Measurements from ENCODE around the gene AUTS2.

AUTS2 gene

GRCh38 chr7:70460562-70460961 lies 862.3 kb downstream of the AUTS2 start:
- DNase-seq (ENCODE audit: low read depth): no peak

DNA sequence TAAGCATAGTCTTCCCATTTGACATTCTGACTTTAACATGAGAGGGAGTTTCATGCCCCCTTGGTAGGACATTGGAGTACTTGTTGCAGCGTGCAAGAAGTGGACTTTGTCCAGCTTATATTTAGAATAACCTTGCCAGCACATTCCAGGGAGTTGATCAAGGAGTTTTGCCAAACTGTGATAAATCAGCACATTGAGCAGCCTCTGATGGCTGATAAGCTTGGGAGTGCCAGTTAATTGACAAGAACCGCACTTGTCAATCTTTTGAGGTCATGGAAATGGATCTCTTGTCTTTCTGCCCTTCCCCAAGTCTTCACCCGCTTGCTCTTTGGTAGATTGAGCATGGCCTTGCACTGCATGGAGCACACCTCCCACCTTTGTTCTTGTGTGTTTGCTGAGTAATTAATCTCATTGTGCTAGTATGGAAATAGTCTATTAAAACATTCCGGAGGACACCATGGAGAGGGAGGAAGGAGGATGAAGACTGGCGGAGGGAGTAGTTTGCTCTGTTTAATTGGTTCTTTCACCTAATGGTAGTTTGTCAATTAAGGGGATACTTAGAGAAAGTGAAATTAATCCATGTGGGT lies 865.2 kb downstream of the AUTS2 start:
- no peak for DNase-seq (ENCODE audit: low read depth)

- no peak for DNase-seq (ENCODE audit: low read depth)
Observed at GRCh38 chr7:70466725-70467364, 868.6 kb downstream of the AUTS2 start.

- DNase-seq (ENCODE audit: low read depth): no peak
Observed at GRCh38 chr7:70470746-70471145, 872.5 kb downstream of the AUTS2 start.

- DNase-seq (ENCODE audit: low read depth): no peak
Observed at GRCh38 chr7:70472601-70473237, 874.4 kb downstream of the AUTS2 start.

GRCh38 chr7:70474639-70475234 lies 876.5 kb downstream of the AUTS2 start:
- no peak for DNase-seq (ENCODE audit: low read depth)

DNA sequence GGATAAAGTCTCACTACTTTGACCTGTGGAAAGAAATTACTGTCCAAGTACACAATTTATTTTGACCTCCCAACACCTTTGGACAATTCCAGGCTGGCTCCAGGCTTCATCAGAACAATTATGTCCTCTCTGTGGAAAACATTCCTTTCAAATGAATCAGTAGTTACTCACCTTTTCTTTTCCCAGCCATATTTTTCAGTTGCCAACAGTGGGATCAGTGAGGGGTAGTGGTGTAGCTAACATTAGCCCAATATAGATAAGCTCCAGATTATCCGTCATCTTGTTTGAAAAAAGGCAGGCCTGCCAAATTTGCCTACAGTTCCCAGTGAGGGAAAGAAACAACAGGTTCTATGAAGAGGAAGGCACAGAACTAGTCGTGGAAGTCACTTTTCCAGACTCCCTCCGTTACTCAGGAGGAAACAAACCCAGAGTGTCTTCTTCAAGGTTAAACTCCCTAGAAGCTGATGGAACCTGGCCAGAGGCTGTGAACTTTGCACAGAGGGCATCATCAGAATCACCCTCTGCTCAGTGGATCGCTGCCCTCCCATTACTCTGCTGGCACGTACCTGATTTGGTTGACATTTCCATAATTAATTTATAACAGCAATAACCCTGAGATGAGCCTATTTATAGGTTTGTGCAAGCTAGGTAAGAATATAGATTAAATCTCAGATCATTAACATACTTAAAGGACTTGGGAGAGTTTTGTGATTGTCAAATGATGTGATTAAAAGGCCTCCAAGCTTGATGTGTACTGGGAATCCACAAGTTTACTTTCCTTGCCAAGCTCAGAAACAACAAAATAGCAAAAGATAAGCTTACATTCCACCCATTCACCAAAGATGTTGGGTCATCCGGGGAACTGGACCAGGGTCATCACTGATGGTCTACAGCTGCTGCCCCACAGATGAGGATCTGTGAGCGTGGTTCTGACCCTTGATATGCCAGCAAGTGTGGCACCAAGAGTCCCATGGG lies 879.0 kb downstream of the AUTS2 start:
- no peak for DNase-seq (ENCODE audit: low read depth)

GRCh38 chr7:70479153-70480021 lies 881.1 kb downstream of the AUTS2 start:
- DNase-seq (ENCODE audit: low read depth): no peak

DNA sequence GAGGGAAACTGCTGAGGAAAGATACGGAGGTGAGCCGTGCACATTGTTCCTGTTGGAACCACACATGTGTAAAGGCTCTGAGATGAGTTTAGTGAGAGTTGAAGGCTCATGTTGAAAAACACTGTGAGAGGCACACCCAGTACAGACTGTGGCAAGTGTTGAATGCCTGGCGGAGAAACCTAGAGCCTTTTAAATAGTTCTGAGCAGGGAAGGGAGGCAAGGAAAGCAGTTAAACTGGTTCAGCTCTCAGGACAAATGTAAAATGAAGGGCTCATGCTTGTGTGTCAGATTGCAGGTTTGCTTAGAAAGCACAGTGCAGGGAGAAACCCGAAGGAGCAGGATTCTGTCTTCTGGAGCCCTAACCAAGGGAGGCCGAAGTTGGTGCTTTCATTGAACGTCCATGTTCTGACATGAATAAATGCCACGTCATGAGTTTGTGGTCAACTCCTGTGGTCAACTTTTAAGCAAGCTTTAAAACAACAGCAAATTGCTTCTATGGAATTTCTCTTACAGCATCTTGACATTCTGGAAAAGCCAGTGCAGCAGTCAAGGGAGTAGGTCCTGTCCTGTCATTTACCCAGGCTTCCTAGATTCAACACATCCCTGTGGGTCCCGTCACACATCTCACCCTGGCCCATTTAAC lies 882.8 kb downstream of the AUTS2 start:
- DNase-seq (ENCODE audit: low read depth): no peak

- no peak for DNase-seq (ENCODE audit: low read depth)
Observed at GRCh38 chr7:70481570-70482123, 883.4 kb downstream of the AUTS2 start.

GRCh38 chr7:70484255-70484654 lies 886.0 kb downstream of the AUTS2 start:
- DNase-seq (ENCODE audit: low read depth): no peak

GRCh38 chr7:70486977-70487376 lies 888.7 kb downstream of the AUTS2 start:
- no peak for DNase-seq (ENCODE audit: low read depth)

- DNase-seq (ENCODE audit: low read depth): no peak
Observed at GRCh38 chr7:70487428-70487827, 889.2 kb downstream of the AUTS2 start.

GRCh38 chr7:70487886-70488285 lies 889.6 kb downstream of the AUTS2 start:
- DNase-seq (ENCODE audit: low read depth): no peak

DNA sequence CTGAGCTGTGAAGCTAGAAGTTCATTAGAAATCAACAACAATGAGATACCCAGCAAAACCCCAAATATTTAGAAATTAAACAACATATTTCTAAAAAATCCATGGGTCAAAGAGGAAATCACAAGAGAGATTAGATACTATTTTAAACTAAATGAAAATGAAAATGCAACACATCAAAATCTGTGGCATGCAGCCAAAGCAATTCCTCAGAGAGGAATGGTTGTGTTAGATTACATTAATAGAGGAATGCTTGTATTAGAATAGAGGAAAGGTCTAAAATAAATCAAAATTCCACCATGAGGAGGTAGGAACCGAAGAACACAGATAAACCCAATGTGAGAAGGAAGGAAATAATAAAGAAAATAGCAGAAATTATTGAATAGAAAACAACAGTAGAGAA lies 891.5 kb downstream of the AUTS2 start:
- no peak for DNase-seq (ENCODE audit: low read depth)

- no peak for DNase-seq (ENCODE audit: low read depth)
Observed at GRCh38 chr7:70492625-70493024, 894.4 kb downstream of the AUTS2 start.

DNA sequence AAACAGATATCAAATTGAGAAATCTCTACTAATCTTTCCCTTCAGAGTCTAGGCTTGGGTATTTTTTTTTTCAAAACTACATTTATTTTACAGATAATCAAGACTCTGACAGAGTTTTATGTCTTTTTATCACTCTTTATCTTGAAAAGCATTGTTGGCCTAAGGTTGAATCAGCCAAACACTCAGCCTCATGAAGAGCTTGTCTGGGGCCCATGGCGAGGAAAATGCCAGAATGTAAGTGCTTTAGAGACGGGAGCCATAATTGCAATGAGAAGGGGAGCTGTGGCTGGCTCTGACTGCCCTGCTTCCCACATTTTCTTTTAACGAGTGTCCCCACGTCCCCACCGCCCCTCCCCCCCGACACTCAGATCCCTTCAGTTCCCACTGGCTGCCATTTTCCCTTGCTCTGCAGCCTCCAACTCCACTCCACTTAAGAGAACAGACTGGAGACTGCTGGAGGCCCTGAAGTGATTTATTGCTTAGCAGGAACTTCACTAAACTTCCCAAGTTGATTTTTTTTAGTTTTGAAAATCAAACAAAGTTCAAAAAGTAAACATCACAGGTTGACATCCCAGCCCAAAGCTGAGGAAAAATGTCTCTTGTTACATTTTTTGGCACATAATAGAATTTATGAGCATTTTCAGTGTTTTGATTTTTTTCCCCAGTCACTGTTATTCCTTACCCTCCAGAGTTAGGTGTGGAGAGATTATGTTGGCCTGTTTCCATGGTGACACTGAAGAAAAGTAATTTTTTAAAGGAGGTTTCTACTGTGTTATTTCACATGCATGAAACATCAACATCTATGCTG lies 896.2 kb downstream of the AUTS2 start:
- no peak for DNase-seq (ENCODE audit: low read depth)

DNA sequence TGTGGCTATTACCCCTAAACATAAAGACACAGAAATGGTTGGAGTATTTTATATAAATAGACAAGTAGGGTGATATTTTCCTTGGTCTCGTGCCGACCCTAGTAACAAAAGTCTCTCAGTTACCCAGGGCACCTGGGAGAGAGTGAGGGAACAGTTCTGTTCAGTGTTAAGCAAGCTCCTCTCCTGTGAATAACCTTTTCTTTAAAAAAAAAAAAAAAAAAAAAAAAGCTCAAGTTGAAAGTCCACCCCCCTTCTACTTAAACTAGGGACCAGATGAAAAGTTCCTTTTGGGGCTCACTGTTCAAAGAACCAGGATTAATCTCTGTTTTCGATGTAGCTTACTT lies 896.7 kb downstream of the AUTS2 start:
- no peak for DNase-seq (ENCODE audit: low read depth)

DNA sequence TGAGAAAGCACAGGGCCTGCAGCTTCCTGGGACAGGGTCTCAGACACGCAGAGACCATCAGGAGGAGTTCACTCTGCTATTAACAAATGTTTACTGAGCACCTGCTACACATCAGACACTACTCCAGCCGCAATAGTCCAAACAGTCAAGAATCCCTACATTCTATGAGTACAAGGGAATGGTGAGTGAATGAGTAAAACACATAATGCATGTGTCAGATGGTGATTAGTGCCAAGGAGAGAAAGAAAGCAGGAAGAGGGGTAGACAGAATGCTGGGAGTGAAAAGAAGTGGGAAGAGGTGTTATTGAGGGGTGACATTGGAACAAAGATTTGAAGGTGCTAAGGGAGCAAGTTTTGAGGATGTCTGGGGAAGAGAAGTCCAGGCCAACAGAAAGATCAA lies 899.5 kb downstream of the AUTS2 start:
- no peak for DNase-seq (ENCODE audit: low read depth)

Measured in HS-5 (cell line).